GM21786 (cell line): ENCODE measurements around the gene MYL12B.
A peak's percentile ranks its signal among the peaks of the same experiment; 100 is the strongest.
"Not testable (repeated sequence)": the region's sequence is repeated elsewhere in the genome, so short reads cannot be mapped to it uniquely, and the experiment has no call there.

Source experiments
- ATAC-seq: cut with Tn5 transposase; IDR thresholded peaks from one replicate; pipeline ENCODE4 v1.9.1; 2021; ENCODE audit not compliant: unreplicated experiment

Gene MYL12B

DNA sequence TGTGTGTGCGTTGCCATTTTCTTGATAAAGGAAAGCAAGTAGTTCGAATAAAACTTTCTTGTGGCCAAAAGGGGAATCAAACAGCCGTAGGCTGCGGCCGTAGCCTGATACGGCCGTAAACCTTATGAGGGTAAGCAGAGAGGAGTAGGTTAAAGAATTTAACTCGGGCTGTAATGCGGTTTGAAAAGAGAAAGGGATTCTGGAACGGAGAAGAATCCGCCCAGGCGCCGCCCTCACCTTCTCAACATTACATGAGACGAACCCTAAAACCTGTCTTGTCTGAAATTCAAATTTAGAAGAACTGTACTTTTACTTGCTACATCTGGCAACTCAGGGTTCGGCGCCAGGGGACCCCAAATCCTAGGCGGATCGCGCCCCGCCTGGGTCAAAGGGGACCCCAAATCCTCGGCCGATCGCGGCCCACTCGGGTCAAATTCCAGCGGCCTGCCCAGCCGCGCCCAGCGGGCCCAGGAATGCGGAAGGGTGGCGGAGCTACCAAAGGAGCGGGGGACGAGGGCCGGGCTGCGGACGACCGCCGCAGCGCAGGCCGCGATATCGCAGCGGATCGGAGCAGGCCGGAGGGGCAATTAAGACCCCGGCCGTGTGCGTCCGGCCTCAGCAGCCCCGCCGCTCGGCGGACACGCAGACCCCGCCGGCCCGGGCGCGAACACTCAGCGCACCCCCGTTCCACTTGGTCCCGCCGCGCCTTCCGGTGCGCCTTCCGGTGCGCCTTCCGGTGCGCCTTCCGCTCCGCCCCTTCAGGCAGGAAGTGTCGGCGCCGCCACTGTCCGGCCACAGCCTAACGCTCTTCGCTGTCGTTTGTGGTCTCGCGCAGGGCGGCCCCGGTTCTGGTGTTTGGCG lies at the start of gene MYL12B:
Gene MYL12B, plus strand, starts transcription at position 761 of the 861 bp plus-strand sequence. CDS start 10,766 bp downstream, outside the sequence.
- peak; percentile 83 for ATAC-seq

- ATAC-seq: no peak
Observed at GRCh38 chr18:3212657-3213056, 49.3 kb upstream of the MYL12B start.

GRCh38 chr18:3213300-3214059 lies 48.5 kb upstream of the MYL12B start:
- no peak for ATAC-seq

- ATAC-seq: no peak
Observed at GRCh38 chr18:3214855-3215637, 46.9 kb upstream of the MYL12B start.

- no peak for ATAC-seq
Observed at GRCh38 chr18:3216987-3217386, 44.9 kb upstream of the MYL12B start.

DNA sequence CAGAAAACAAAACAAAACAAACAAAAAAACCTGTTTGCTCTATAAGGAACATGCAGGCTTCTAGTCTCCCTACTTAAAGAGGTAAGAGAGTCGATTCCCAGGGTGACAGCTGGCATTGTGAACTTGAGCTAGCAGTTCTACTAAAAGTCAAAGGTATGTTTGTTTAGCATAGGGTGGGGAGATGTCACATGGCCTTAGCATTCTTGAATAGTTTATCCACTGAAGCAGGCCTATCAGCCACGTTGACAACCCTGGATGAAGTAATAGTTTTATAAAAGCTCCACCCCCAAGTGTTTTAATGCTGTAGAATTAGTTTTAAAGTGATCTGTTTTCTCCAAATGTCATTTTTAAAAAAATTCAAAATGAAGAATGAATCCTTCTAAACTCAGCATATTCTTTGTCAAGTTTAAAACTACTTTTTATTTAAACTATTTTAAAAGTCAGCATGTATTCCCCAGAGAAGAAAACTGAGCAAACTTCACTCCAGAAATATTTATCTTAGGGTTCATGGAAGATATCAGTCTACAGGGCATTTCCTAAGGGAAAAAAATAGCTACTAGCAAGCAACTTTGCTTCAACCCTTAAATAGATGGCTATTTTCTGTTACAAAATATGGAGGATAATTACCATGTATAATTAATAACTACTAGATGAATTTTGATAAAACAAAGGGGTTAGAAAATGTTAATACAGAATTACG lies 43.8 kb upstream of the MYL12B start:
- no peak for ATAC-seq

DNA sequence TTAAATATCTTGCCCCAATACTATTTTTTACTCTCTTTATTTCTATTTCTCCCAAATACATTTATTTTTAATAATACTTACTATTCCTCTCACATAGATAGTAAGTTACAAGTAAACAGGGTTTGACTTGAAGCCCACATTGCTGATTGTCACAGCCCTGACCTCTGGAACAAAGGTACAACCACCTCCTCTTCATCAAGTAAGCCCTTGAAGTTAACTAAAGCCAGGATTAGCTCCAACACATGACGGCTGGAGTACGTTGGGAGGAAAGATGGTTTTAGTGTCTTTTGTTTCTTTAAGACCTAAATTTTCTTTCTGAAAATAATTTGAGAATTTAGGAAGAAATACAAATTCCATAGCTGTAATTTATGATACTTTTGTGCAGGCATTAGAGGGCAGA lies 43.1 kb upstream of the MYL12B start:
- no peak for ATAC-seq

DNA sequence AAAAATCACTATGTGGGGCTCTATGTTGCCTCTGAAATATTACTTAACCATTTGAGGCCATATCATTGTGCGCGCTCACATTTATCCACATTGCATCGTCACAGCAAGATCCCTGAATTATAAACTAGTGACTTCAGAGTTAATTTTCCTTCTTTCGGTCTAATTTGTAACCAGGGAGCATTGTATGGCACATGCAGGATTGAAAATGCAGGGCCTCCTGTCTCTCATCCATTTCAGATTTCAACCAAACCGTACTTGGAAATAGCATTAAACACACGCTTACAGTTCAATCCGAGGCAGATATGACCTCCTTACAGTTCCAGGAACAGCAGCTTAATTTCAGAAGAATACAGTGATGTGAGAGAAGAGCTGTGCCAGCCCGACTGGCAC lies 42.7 kb upstream of the MYL12B start:
- ATAC-seq: no peak

- ATAC-seq: no peak
Observed at GRCh38 chr18:3219631-3220335, 42.1 kb upstream of the MYL12B start, which contains the start of gene MYOM1. Gene MYOM1 (minus strand): TSS chr18:3219968. CDS start chr18:3215223, 4,745 bp downstream.

DNA sequence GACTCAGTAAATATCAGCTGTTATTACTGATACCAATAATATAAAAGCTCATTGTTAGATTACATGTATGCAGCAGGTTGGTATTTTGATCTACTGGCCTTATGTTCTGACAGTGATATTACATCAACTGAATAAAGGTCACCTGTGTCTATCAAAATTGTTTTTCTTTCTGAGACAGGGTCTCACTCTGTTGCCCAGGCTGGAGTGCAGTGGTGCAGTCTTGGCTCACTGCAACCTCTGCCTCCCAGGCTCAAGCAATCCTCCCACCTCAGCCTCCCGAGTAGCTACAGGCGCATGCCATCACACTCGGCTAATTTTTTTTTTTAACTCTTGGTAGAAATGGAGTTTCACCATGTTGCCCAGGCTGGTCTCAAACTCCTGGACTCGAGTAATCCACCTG lies 41.1 kb upstream of the MYL12B start:
- not testable (repeated sequence) for ATAC-seq

GRCh38 chr18:3221496-3221895 lies 40.4 kb upstream of the MYL12B start:
- no peak for ATAC-seq

GRCh38 chr18:3223356-3223755 lies 38.6 kb upstream of the MYL12B start:
- no peak for ATAC-seq

GRCh38 chr18:3224223-3224622 lies 37.7 kb upstream of the MYL12B start:
- no peak for ATAC-seq

GRCh38 chr18:3225588-3225987 lies 36.3 kb upstream of the MYL12B start:
- no peak for ATAC-seq

DNA sequence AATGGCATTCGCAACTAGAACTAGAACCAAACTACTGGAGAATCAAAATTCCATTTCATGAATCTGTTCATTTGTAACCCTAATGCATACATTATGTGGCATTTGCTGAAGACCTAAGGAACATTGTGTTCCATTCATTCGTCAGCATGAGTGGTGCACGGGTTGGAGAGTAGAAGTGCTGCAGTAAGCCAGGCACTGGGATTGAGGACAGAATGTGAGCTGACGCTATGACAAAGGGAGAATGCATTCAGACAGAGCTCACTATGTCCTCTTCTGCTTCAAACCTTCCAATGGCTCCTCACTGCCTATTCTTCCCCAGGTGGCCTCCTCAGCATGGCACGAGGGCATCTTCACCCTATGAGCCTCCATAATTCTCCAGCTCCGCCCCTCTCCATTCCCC lies 35.9 kb upstream of the MYL12B start:
- no peak for ATAC-seq

DNA sequence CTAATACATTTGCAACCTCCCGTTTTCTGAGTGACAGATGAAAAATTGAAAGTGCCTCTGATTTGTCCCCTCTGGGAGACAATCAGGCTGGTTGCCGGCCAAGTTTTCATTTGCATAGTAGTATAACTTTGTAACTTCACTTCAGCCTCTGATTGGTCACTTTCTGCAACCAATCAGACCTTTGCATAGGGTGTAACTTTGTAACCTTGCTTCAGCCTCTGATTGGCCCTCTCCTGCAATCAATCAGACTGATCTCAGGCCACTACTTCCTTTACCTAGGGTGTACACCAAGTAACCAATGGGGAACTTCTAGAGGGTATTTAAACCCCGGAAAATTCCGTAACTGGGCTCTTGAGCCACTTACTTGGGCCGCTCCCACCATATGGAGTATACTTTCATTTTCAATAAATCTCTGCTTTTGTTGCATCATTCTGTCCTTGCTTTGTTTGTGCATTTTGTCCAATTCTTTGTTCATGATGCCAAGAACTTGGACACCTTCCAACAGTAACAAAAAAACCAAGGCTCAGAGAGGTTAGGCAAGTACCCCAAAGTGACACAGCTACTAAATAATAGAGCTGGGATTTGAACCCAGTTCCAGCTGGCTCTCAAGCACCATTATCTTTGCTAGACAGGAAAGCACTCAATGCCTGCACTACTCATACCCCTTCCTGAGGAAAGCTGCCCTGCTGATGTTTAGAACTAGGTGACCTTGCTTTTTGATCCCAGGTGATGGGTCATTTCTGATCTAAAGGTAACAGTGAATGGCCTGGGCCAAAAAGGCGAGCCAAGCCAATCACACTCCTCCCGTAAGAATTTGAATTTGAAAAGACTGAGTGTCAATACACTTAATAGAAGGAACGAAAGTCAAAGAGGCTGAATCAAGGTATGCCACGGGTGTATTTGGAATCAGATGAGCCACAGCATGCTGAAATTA lies 31.3 kb upstream of the MYL12B start:
- ATAC-seq: no peak

DNA sequence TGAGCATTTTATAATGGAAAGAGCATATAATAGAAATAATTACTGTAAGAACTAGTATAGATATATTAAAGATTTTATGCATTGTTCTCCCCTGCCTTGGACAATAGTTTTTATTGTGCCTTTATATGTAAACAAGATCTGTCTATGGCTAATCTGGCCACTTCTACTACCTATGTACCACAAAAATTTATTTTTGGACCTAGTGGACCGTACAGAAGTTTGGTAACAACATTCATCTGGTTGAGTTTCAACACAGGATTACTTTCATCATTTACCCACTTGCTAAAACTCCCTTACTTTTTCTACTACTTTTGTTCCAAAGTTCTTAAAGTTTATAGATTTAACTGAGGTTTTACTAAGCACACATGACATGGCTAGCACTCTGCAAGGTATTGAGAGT lies 28.9 kb upstream of the MYL12B start:
- no peak for ATAC-seq

GRCh38 chr18:3233433-3234168 lies 28.3 kb upstream of the MYL12B start:
- no peak for ATAC-seq
